Caco-2 (cell line): ENCODE data around the gene FOXI1. TPM values are rescaled to one million over a fixed set of nuclear protein-coding genes. Genes with fewer than 3 reads are reported as not detected.

Experiments
- BruUV-seq: library from RNA; stranded (reverse); fragments of 400-500 nt; replicated peaks from 2 replicates; lab custom pipeline; 2021; lab: Mats Ljungman, UMichigan
- CTCF ChIA-PET: fragments of 300-600 bp; sonication (Branson Sonifier 250); formaldehyde crosslinking; loops from one replicate; lab custom pipeline; 2022; ENCODE audit warnings: antibody characterized with exemption; lab: Charles Lee
- POLR2A ChIA-PET: fragments of 300-600 bp; sonication (Branson Sonifier 250); formaldehyde crosslinking; loops from one replicate; lab custom pipeline; 2022; ENCODE audit warnings: antibody characterized with exemption; lab: Charles Lee
- DNase-seq, 2 experiments: peaks; one replicate each; pipeline versions ENCODE4 v3.0.0 to v3.0.0-alpha.2; 2020 to 2022
- H3K27me3 ChIP-seq: replicated peaks from 2 replicates; pipeline ENCODE4 v1.6.0; 2011; ENCODE audit warnings: low read length; ENCODE audit not compliant: control insufficient read depth, insufficient read depth
- H3K36me3 ChIP-seq: 2 replicates; pipeline ENCODE4 v1.5.1; 2011; ENCODE audit warnings: low read length; ENCODE audit not compliant: control insufficient read depth, insufficient read depth
- H3K4me1 ChIP-seq: fragments of 250-450 bp; sonication (Bioruptor Pico); 2 replicates; pipeline ENCODE4 v1.5.1; 2020; ENCODE audit warnings: mild to moderate bottlenecking
- H3K4me3 ChIP-seq: 2 replicates; pipeline ENCODE4 v1.5.1; 2011; ENCODE audit warnings: low read depth, mild to moderate bottlenecking, control low read depth, low read length
- H3K9me3 ChIP-seq: fragments of 250-450 bp; sonication (Bioruptor Pico); 2 replicates; pipeline ENCODE4 v1.5.1; 2020; ENCODE audit warnings: mild to moderate bottlenecking, moderate library complexity
- H3K27ac Mint-ChIP-seq: one replicate; pipeline ENCODE4 v1.8.0; 2022; ENCODE audit warnings: mixed read lengths; ENCODE audit not compliant: unreplicated experiment
- H3K27me3 Mint-ChIP-seq: one replicate; pipeline ENCODE4 v1.8.0; 2022; ENCODE audit warnings: mixed read lengths; ENCODE audit not compliant: insufficient read depth, unreplicated experiment
- H3K36me3 Mint-ChIP-seq: one replicate; pipeline ENCODE4 v1.8.0; 2022; ENCODE audit warnings: mild to moderate bottlenecking, mixed read lengths; ENCODE audit not compliant: insufficient read depth, unreplicated experiment
- H3K4me1 Mint-ChIP-seq: one replicate; pipeline ENCODE4 v1.8.0; 2022; ENCODE audit warnings: low read depth, mixed read lengths; ENCODE audit not compliant: unreplicated experiment
- H3K4me3 Mint-ChIP-seq: one replicate; pipeline ENCODE4 v1.8.0; 2022; ENCODE audit warnings: mild to moderate bottlenecking, moderate library complexity, mixed read lengths; ENCODE audit not compliant: unreplicated experiment
- H3K9me3 Mint-ChIP-seq: one replicate; pipeline ENCODE4 v1.8.0; 2022; ENCODE audit warnings: mixed read lengths; ENCODE audit not compliant: unreplicated experiment
- CTCF ChIP-seq, 2 experiments: fragments of 200-600 bp in 1 of 2; IDR thresholded peaks; 1 replicate in 1 of 2; 2 replicates in 1 of 2; pipeline versions ENCODE4 v1.5.1 to v1.8.0; 2011 to 2022; ENCODE audit warnings: antibody characterized with exemption in 1 of 2, control low read depth in 1 of 2, inconsistent platforms in 1 of 2, low read depth in 1 of 2, low read length in 1 of 2, mild to moderate bottlenecking in 1 of 2, moderate library complexity in 1 of 2; ENCODE audit not compliant: insufficient read depth in 1 of 2, severe bottlenecking in 1 of 2, unreplicated experiment in 1 of 2
- intact Hi-C: fragments of 100-400 bp; cut with micrococcal nuclease; formaldehyde crosslinking; loops from one replicate; pipeline ENCODE4 v1.10.0; 2022; ENCODE audit not compliant: unreplicated experiment
- total RNA-seq: library from RNA; stranded (reverse); gene quantifications from 2 replicates; pipeline ENCODE4 v1.2.3, GENCODE V29; 2022

Gene FOXI1
- total RNA-seq, 1 experiment from 2014 or later = 0.14 TPM

- DNase-seq = no peak
- no TSS peak for BruUV-seq
- TF ChIP-seq CTCF (IDR thresholded peaks at IDR 0.05; ENCODE audit: insufficient read depth in 1 of 2, low read depth in 1 of 2, low read length in 1 of 2, severe bottlenecking in 1 of 2, unreplicated experiment in 1 of 2) = no peak
Measured at GRCh38 chr5:170159101-170159698, 53.5 kb downstream of the FOXI1 start.

More at GRCh38 chr5:170159101-170159698, 53.5 kb downstream of the FOXI1 start:
- Mint-ChIP-seq H3K27ac (no peak overlapping the region), H3K27me3 (no peaks in the 10 kb centered on the region), H3K9me3 (no peaks in the 10 kb centered on the region), H3K4me3 (no peak overlapping the region), H3K36me3 (no peaks in the 10 kb centered on the region), H3K4me1 (no peaks in the 10 kb centered on the region)
- H3K4me3 ChIP-seq = no peak overlapping the region
- no peaks in the 10 kb centered on the region for H3K27me3 ChIP-seq
- H3K9me3 ChIP-seq = no peaks in the 10 kb centered on the region; the same call in 1 of the 2 replicates
- CTCF ChIA-PET = interaction anchor here (0.7 kb wide), 1 partner anchor 88 kb away, joined by 3 read pairs; no protein-coding TSS in a partner anchor
- H3K4me1 ChIP-seq = 0 out of 2 replicates have a peak, but pooled peaks cover 6% of the 10 kb centered on the region
- intact Hi-C loops = no loop called here
- H3K36me3 ChIP-seq = no peaks in the 10 kb centered on the region
- POLR2A ChIA-PET = no interaction called here

Other genes starting within 250 kb of the FOXI1 start
- 0.09 TPM in 1 of 2 replicates, not detected in the other for gene INSYN2B, start 125.4 kb upstream of the FOXI1 start, total RNA-seq
- not detected in 2 replicates for gene C5orf58, start 127.1 kb downstream of the FOXI1 start, total RNA-seq
- gene LCP2, start 191.9 kb downstream of the FOXI1 start, total RNA-seq = not detected in 2 replicates